ENCODE data around the gene IP6K1. TPM values are rescaled to one million over a fixed set of nuclear protein-coding genes. Genes with fewer than 3 reads are reported as not detected.
"Not testable (repeated sequence)": the region's sequence is repeated elsewhere in the genome, so short reads cannot be mapped to it uniquely, and the experiment has no call there.

The IP6K1 gene
- polyA plus RNA-seq, 1 donor (not counting 4 experiments of a cell fraction or from before 2014, with no cell fraction given), result 24.5 TPM

DNA sequence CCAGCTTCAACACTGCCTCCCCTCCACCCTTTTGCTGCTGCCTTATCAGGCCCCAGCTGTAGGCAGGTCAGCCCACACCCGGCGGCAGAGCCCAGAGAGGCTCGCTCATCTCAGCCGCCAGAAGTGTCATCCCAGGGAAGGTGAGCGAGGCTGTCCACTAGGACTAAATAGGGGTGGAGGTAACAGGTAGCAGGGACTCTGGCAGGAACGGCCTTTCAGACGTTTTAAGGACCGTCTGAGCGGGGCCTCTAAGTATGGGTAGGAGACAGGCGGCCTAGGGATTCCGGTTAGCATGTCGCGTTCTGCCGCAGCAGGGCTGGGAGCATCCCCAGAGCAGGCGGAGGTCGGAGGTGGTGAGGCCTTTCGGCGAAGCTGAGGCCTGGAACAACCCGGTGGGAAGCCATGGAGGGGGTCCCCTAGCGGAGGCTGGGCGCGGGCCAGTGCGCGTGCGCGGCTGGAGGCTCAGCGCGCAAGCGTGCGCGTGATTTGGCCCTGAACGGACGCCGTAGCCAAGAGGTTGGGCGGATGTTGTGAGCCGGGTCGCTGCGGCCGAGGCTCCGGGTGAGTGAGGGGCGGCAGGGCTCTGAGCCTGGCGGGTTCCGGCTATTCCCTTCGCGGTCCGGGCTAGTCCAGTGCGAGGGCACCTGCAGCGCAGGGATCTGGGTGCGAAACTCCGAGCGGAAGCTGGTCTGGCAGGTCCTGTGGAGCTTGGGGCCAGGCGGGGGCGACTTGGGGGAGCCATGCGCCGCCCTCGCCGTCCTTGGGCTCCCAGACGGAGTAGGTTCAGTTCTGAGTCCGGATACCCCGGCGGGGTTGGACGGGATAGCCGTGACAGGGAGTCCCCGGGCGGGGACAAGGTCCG is 97.1 kb downstream of the IP6K1 start, which contains the start of the genes MST1 and RNF123:
MST1 (minus strand) TSS at position 429 of the 862 bp plus-strand sequence. CDS start 783 bp downstream, outside the sequence.
RNF123 (plus strand) TSS at position 512 of the 862 bp plus-strand sequence. CDS start 1,609 bp downstream, outside the sequence.
- no peak for DNase-seq (ENCODE audit: low read depth, low spot score)
- dilution Hi-C loops (cut with MboI; ENCODE audit: extremely low pct_ligation_motif_present, low sequenced_read_pairs), result no loop called here
- TF ChIP-seq EZH2 (IDR thresholded peaks at IDR 0.05; ENCODE audit: low read length), result no peak
- peak in 1 of 3 experiments; percentile 40 for TF ChIP-seq CTCF (optimal IDR thresholded peaks at IDR 0.05 in 1 of 3, IDR thresholded peaks at IDR 0.05 in 1 of 3, conservative IDR thresholded peaks at IDR 0.05 in 1 of 3; ENCODE audit: extremely low read depth in 1 of 3, insufficient read depth in 2 of 3, low read length in 3 of 3)
- Histone ChIP-seq H3K36me3 (ENCODE audit: control insufficient read depth in 2 of 2, extremely low read depth in 1 of 2, insufficient read depth in 2 of 2, low read length in 2 of 2) (no peaks in the 10 kb centered on the region), H3K9me1 (ENCODE audit: control insufficient read depth, extremely low read depth, insufficient read depth, low read length) (no peaks in the 10 kb centered on the region), H3K9me3 (ENCODE audit: control insufficient read depth, low read depth, low read length) (no peaks in the 10 kb centered on the region), H3K27me3 (ENCODE audit: control insufficient read depth, extremely low read depth, insufficient read depth, low read length) (no peaks in the 10 kb centered on the region), H3K9ac (ENCODE audit: control insufficient read depth, extremely low read depth, insufficient read depth, low read length) (peak within 1 kb of the TSS; percentile 84), H2AFZ (ENCODE audit: control insufficient read depth, low read length) (peak within 1 kb of the TSS; percentile 85), H4K20me1 (ENCODE audit: control insufficient read depth, extremely low read depth, insufficient read depth, low read length) (no peaks in the 10 kb centered on the region), H3K79me2 (ENCODE audit: control insufficient read depth, insufficient read depth, low read length) (peaks cover 20% of the 10 kb centered on the region), H3K4me3 (ENCODE audit: control insufficient read depth in 2 of 3, extremely low read depth in 1 of 3, insufficient read depth in 2 of 3, low read depth in 1 of 3, low read length in 3 of 3) (peak within 1 kb of the TSS; percentile 83 to 92 (median 86)), H3K27ac (ENCODE audit: control insufficient read depth, insufficient read depth, low read length) (peak within 1 kb of the TSS; percentile 54), H3K4me1 (ENCODE audit: control insufficient read depth, extremely low read depth, insufficient read depth, low read length) (peaks cover 9% of the 10 kb centered on the region), H3K4me2 (ENCODE audit: control insufficient read depth, extremely low read depth, insufficient read depth, low read depth, low read length) (peak within 1 kb of the TSS; percentile 94)
- FAIRE-seq, result no peak

- H4K20me1 ChIP-seq (ENCODE audit: control insufficient read depth, extremely low read depth, insufficient read depth, low read length); DNase-seq (ENCODE audit: low read depth, low spot score); H3K4me1 ChIP-seq (ENCODE audit: control insufficient read depth, extremely low read depth, insufficient read depth, low read length); FAIRE-seq; H3K36me3 ChIP-seq (ENCODE audit: control insufficient read depth in 2 of 2, extremely low read depth in 1 of 2, insufficient read depth in 2 of 2, low read length in 2 of 2); dilution Hi-C loops (cut with MboI; ENCODE audit: extremely low pct_ligation_motif_present, low sequenced_read_pairs); H2AFZ ChIP-seq (ENCODE audit: control insufficient read depth, low read length); H3K9me3 ChIP-seq (ENCODE audit: control insufficient read depth, low read depth, low read length); H3K27me3 ChIP-seq (ENCODE audit: control insufficient read depth, extremely low read depth, insufficient read depth, low read length); H3K9me1 ChIP-seq (ENCODE audit: control insufficient read depth, extremely low read depth, insufficient read depth, low read length): not testable (repeated sequence)
- H3K27ac ChIP-seq (ENCODE audit: control insufficient read depth, insufficient read depth, low read length), result peak overlapping the region; percentile 54
- peaks cover 19% of the 10 kb centered on the region for H3K79me2 ChIP-seq (ENCODE audit: control insufficient read depth, insufficient read depth, low read length)
- H3K4me3 ChIP-seq (ENCODE audit: control insufficient read depth in 2 of 3, extremely low read depth in 1 of 3, insufficient read depth in 2 of 3, low read depth in 1 of 3, low read length in 3 of 3), result peak overlapping the region; percentile 83 to 92 (median 86)
- peak overlapping the region; percentile 94 for H3K4me2 ChIP-seq (ENCODE audit: control insufficient read depth, extremely low read depth, insufficient read depth, low read depth, low read length)
- peak overlapping the region; percentile 84 for H3K9ac ChIP-seq (ENCODE audit: control insufficient read depth, extremely low read depth, insufficient read depth, low read length)
Observed at GRCh38 chr3:49688338-49689045, 97.8 kb downstream of the IP6K1 start.

- DNase-seq (ENCODE audit: low read depth, low spot score), result not testable (repeated sequence)
Observed at GRCh38 chr3:49687424-49687795, 98.9 kb downstream of the IP6K1 start.

GRCh38 chr3:49686769-49687423 is 99.4 kb downstream of the IP6K1 start:
- DNase-seq (ENCODE audit: low read depth, low spot score), result not testable (repeated sequence)
- peak overlapping the region; percentile 56 for H3K4me2 ChIP-seq (ENCODE audit: control insufficient read depth, extremely low read depth, insufficient read depth, low read depth, low read length)

More at GRCh38 chr3:49687424-49687795, 98.9 kb downstream of the IP6K1 start:
- H2AFZ ChIP-seq (ENCODE audit: control insufficient read depth, low read length); H3K9me3 ChIP-seq (ENCODE audit: control insufficient read depth, low read depth, low read length); H3K27ac ChIP-seq (ENCODE audit: control insufficient read depth, insufficient read depth, low read length); H4K20me1 ChIP-seq (ENCODE audit: control insufficient read depth, extremely low read depth, insufficient read depth, low read length); dilution Hi-C loops (cut with MboI; ENCODE audit: extremely low pct_ligation_motif_present, low sequenced_read_pairs); H3K4me1 ChIP-seq (ENCODE audit: control insufficient read depth, extremely low read depth, insufficient read depth, low read length); H3K27me3 ChIP-seq (ENCODE audit: control insufficient read depth, extremely low read depth, insufficient read depth, low read length); H3K9ac ChIP-seq (ENCODE audit: control insufficient read depth, extremely low read depth, insufficient read depth, low read length); H3K4me2 ChIP-seq (ENCODE audit: control insufficient read depth, extremely low read depth, insufficient read depth, low read depth, low read length); FAIRE-seq; H3K9me1 ChIP-seq (ENCODE audit: control insufficient read depth, extremely low read depth, insufficient read depth, low read length); H3K4me3 ChIP-seq (ENCODE audit: control insufficient read depth in 2 of 3, extremely low read depth in 1 of 3, insufficient read depth in 2 of 3, low read depth in 1 of 3, low read length in 3 of 3): not testable (repeated sequence)
- Histone ChIP-seq H3K79me2 (ENCODE audit: control insufficient read depth, insufficient read depth, low read length) (peaks cover 19% of the 10 kb centered on the region), H3K36me3 (ENCODE audit: control insufficient read depth in 2 of 2, extremely low read depth in 1 of 2, insufficient read depth in 2 of 2, low read length in 2 of 2) (peaks cover 9 to 13% of the 10 kb centered on the region in 2 experiments)

More at GRCh38 chr3:49686769-49687423, 99.4 kb downstream of the IP6K1 start:
- peaks cover 19% of the 10 kb centered on the region for H3K79me2 ChIP-seq (ENCODE audit: control insufficient read depth, insufficient read depth, low read length)
- peak overlapping the region; percentile 18 to 51 (median 19) for H3K4me3 ChIP-seq (ENCODE audit: control insufficient read depth in 2 of 3, extremely low read depth in 1 of 3, insufficient read depth in 2 of 3, low read depth in 1 of 3, low read length in 3 of 3)
- H3K4me1 ChIP-seq (ENCODE audit: control insufficient read depth, extremely low read depth, insufficient read depth, low read length); H3K9me3 ChIP-seq (ENCODE audit: control insufficient read depth, low read depth, low read length); H3K27ac ChIP-seq (ENCODE audit: control insufficient read depth, insufficient read depth, low read length); dilution Hi-C loops (cut with MboI; ENCODE audit: extremely low pct_ligation_motif_present, low sequenced_read_pairs); FAIRE-seq; H3K9me1 ChIP-seq (ENCODE audit: control insufficient read depth, extremely low read depth, insufficient read depth, low read length); H4K20me1 ChIP-seq (ENCODE audit: control insufficient read depth, extremely low read depth, insufficient read depth, low read length); H3K27me3 ChIP-seq (ENCODE audit: control insufficient read depth, extremely low read depth, insufficient read depth, low read length): not testable (repeated sequence)
- peak overlapping the region; percentile 22 for H3K9ac ChIP-seq (ENCODE audit: control insufficient read depth, extremely low read depth, insufficient read depth, low read length)
- peak overlapping the region; percentile 40 for H2AFZ ChIP-seq (ENCODE audit: control insufficient read depth, low read length)
- H3K36me3 ChIP-seq (ENCODE audit: control insufficient read depth in 2 of 2, extremely low read depth in 1 of 2, insufficient read depth in 2 of 2, low read length in 2 of 2), result peaks cover 13 to 19% of the 10 kb centered on the region in 2 experiments
